CD4-positive, alpha-beta T cell treated with Interleukin-17A for 1 hour (primary cell): ENCODE measurements around the gene CUTC.

Experiments used
- DNase-seq: peaks from one replicate; pipeline ENCODE4 v3.0.0-alpha.2; 2020

The CUTC gene

GRCh38 chr10:99784727-99785441, 52.9 kb downstream of the CUTC start:
- no peak for DNase-seq

- DNase-seq = no peak
Measured at GRCh38 chr10:99785646-99786045, 53.6 kb downstream of the CUTC start.

- no peak for DNase-seq
Measured at GRCh38 chr10:99787311-99787710, 55.3 kb downstream of the CUTC start.

- no peak for DNase-seq
Measured at GRCh38 chr10:99787782-99788445, 55.9 kb downstream of the CUTC start.

- DNase-seq = no peak
Measured at GRCh38 chr10:99788598-99789256, 56.7 kb downstream of the CUTC start.

- no peak for DNase-seq
Measured at GRCh38 chr10:99791831-99792230, 59.8 kb downstream of the CUTC start.

GRCh38 chr10:99793819-99794218, 61.8 kb downstream of the CUTC start:
- no peak for DNase-seq

GRCh38 chr10:99796928-99797327, 64.9 kb downstream of the CUTC start:
- no peak for DNase-seq

GRCh38 chr10:99798031-99798430, 66.0 kb downstream of the CUTC start:
- no peak for DNase-seq

- DNase-seq = no peak
Measured at GRCh38 chr10:99798920-99799319, 66.9 kb downstream of the CUTC start.

- no peak for DNase-seq
Measured at GRCh38 chr10:99799613-99800012, 67.6 kb downstream of the CUTC start.

GRCh38 chr10:99804471-99804870, 72.4 kb downstream of the CUTC start:
- DNase-seq = no peak

GRCh38 chr10:99805190-99805589, 73.2 kb downstream of the CUTC start:
- no peak for DNase-seq
